H1 (cell line): ENCODE measurements around the gene ARHGEF6. TPM values are rescaled to one million over a fixed set of nuclear protein-coding genes. Genes with fewer than 3 reads are reported as not detected.

ENCODE experiments used
- polyA plus RNA-seq, 7 experiments: library from polyadenylated mRNA; depleted of rRNA in 3 of 7; stranded (reverse) in 5 of 7; unstranded in 2 of 7; fragments of >200 nt in 5 of 7; fragments of 200-250 nt in 2 of 7; gene quantifications; 1 replicate in 5 of 7; 2 replicates in 1 of 7; 4 replicates in 1 of 7; pipeline versions ENCODE4 v1.2.1 to v1.2.3, GENCODE V29; 2011 to 2013; ENCODE audit warnings: missing spikeins in 2 of 7, mixed read lengths in 2 of 7
- small RNA-seq: library from polyadenylated mRNA; stranded (forward); fragments of <200 nt; extraction: miRNeasy Mini kit (QIAGEN cat#:217004); gene quantifications from one replicate; pipeline ENCODE3, GENCODE V24; 2013; ENCODE audit not compliant: insufficient read depth
- total RNA-seq: library from RNA; stranded (reverse); fragmentation: NEBNext Ultra II Directional; extraction: Animal tissue kit (Norgen Biotek cat#: 25700); gene quantifications from 2 replicates; pipeline ENCODE4 v1.2.1, GENCODE V29; 2021

Gene ARHGEF6
- total and polyA plus RNA-seq, 2 of the 8 experiments (the other 6 are each of a cell fraction or from before 2014, with no cell fraction given): 3.6 to 3.7 TPM

Small RNA genes lying within 50 kb of the gene (small RNA-seq; reads per million reads assigned to genes)
- gene RF00019: not detected
- gene RNU6-972P: not detected

Other genes starting within 250 kb of the ARHGEF6 start
- not detected in 2 replicates for gene VGLL1, start 248.7 kb downstream of the ARHGEF6 start, total RNA-seq
- not detected in 2 replicates for gene VGLL1, start 248.7 kb downstream of the ARHGEF6 start, polyA plus RNA-seq (2011; rRNA removed)
- gene CD40LG, start 132.8 kb downstream of the ARHGEF6 start, total RNA-seq: not detected in 2 replicates
- not detected in 2 replicates for gene CD40LG, start 132.8 kb downstream of the ARHGEF6 start, polyA plus RNA-seq (2011; rRNA removed)
- 458 and 476 TPM in 2 replicates for gene RBMX, start 99.8 kb upstream of the ARHGEF6 start, total RNA-seq
- gene RBMX, start 99.8 kb upstream of the ARHGEF6 start, polyA plus RNA-seq (2011; rRNA removed): 162 and 213 TPM in 2 replicates